ENCODE results near the gene OVOL3.
"Not testable (repeated sequence)": the region's sequence is repeated elsewhere in the genome, so short reads cannot be mapped to it uniquely, and the experiment has no call there.

OVOL3 gene

GRCh38 chr19:36134867-36135266 lies 23.9 kb downstream of the OVOL3 start:
- not testable (repeated sequence) for H3K18ac ChIP-seq (ENCODE audit: low read depth in 1 of 2, low read length in 2 of 2); H3K9ac ChIP-seq (ENCODE audit: low read length); H3K36me3 ChIP-seq (ENCODE audit: control insufficient read depth in 1 of 2, insufficient read depth in 2 of 2, low read depth in 1 of 2, low read length in 2 of 2); H3K27me3 ChIP-seq (ENCODE audit: control insufficient read depth in 1 of 2, insufficient read depth in 1 of 2, low read length in 2 of 2); H3K4ac ChIP-seq (ENCODE audit: low read depth in 1 of 2, low read length in 2 of 2); H3K4me2 ChIP-seq (ENCODE audit: low read length, poor library complexity, severe bottlenecking); H2BK15ac ChIP-seq (ENCODE audit: low read depth, poor library complexity, severe bottlenecking); H3K14ac ChIP-seq (ENCODE audit: low read length in 2 of 2); H2AK5ac ChIP-seq (ENCODE audit: low read length, severe bottlenecking); H2BK12ac ChIP-seq (ENCODE audit: low read length in 2 of 2); H3K4me3 ChIP-seq (ENCODE audit: insufficient read depth in 1 of 2, low read depth in 1 of 2, low read length in 2 of 2); H4K8ac ChIP-seq (ENCODE audit: low read length); H3K23ac ChIP-seq (ENCODE audit: low read length in 2 of 2); DNase-seq; H2BK120ac ChIP-seq (ENCODE audit: low read depth, low read length); H3K79me1 ChIP-seq (replicated peaks; ENCODE audit: low read length, poor library complexity, severe bottlenecking); H2AFZ ChIP-seq (ENCODE audit: low read depth, low read length); H2BK5ac ChIP-seq (ENCODE audit: low read depth, low read length, poor library complexity, severe bottlenecking); H3K9me3 ChIP-seq (ENCODE audit: control insufficient read depth, low read length); H3K27ac ChIP-seq (ENCODE audit: low read length, poor library complexity, severe bottlenecking)
- 92% methylated on average over 4 of the region's 4 CpGs for WGBS
- Histone ChIP-seq H3K4me1 (ENCODE audit: control insufficient read depth, insufficient read depth, low read depth, low read length) (peaks cover 10% of the 10 kb centered on the region), H4K91ac (ENCODE audit: low read length) (peak overlapping the region; percentile 41)

GRCh38 chr19:36136964-36137686 lies 26.2 kb downstream of the OVOL3 start:
- H2AK5ac ChIP-seq (ENCODE audit: low read length, severe bottlenecking): peak overlapping the region; percentile 49
- no peak overlapping the region for H3K4me2 ChIP-seq (ENCODE audit: low read length, poor library complexity, severe bottlenecking)
- H2AFZ ChIP-seq (ENCODE audit: low read depth, low read length): no peak overlapping the region
- 88% methylated on average over 10 of the region's 12 CpGs for WGBS
- peak overlapping the region in 1 of 2 experiments; percentile 18 for H3K18ac ChIP-seq (ENCODE audit: low read depth in 1 of 2, low read length in 2 of 2)
- no peak overlapping the region for H3K23ac ChIP-seq (ENCODE audit: low read length in 2 of 2)
- no peak overlapping the region for H4K8ac ChIP-seq (ENCODE audit: low read length)
- no peak overlapping the region for H2BK5ac ChIP-seq (ENCODE audit: low read depth, low read length, poor library complexity, severe bottlenecking)
- H3K9ac ChIP-seq (ENCODE audit: low read length): peak overlapping the region; percentile 40
- no peak overlapping the region for H2BK12ac ChIP-seq (ENCODE audit: low read length in 2 of 2)
- H3K4ac ChIP-seq (ENCODE audit: low read depth in 1 of 2, low read length in 2 of 2): no peak overlapping the region
- H3K27ac ChIP-seq (ENCODE audit: low read length, poor library complexity, severe bottlenecking): no peak overlapping the region
- H3K9me3 ChIP-seq (ENCODE audit: control insufficient read depth, low read length): no peaks in the 10 kb centered on the region
- no peak overlapping the region for H3K4me3 ChIP-seq (ENCODE audit: insufficient read depth in 1 of 2, low read depth in 1 of 2, low read length in 2 of 2)
- DNase-seq: no peak
- no peaks in the 10 kb centered on the region for H3K27me3 ChIP-seq (ENCODE audit: control insufficient read depth in 1 of 2, insufficient read depth in 1 of 2, low read length in 2 of 2)
- H3K4me1 ChIP-seq (ENCODE audit: control insufficient read depth, insufficient read depth, low read depth, low read length): peaks cover 19% of the 10 kb centered on the region
- peak overlapping the region; percentile 59 for H4K91ac ChIP-seq (ENCODE audit: low read length)
- no peak overlapping the region for H2BK120ac ChIP-seq (ENCODE audit: low read depth, low read length)
- peaks cover 6 to 9% of the 10 kb centered on the region in 2 experiments for H3K36me3 ChIP-seq (ENCODE audit: control insufficient read depth in 1 of 2, insufficient read depth in 2 of 2, low read depth in 1 of 2, low read length in 2 of 2)
- no peak overlapping the region for H3K14ac ChIP-seq (ENCODE audit: low read length in 2 of 2)
- H3K79me1 ChIP-seq (replicated peaks; ENCODE audit: low read length, poor library complexity, severe bottlenecking): peaks cover 5% of the 10 kb centered on the region
- no peak overlapping the region for H2BK15ac ChIP-seq (ENCODE audit: low read depth, poor library complexity, severe bottlenecking)

- H3K23ac ChIP-seq (ENCODE audit: low read length in 2 of 2): no peak overlapping the region
- no peak overlapping the region for H2AFZ ChIP-seq (ENCODE audit: low read depth, low read length)
- peaks cover 17% of the 10 kb centered on the region for H3K79me1 ChIP-seq (replicated peaks; ENCODE audit: low read length, poor library complexity, severe bottlenecking)
- no peaks in the 10 kb centered on the region for H3K9me3 ChIP-seq (ENCODE audit: control insufficient read depth, low read length)
- H2BK15ac ChIP-seq (ENCODE audit: low read depth, poor library complexity, severe bottlenecking): peak overlapping the region; percentile 77
- H3K18ac ChIP-seq (ENCODE audit: low read depth in 1 of 2, low read length in 2 of 2): peak overlapping the region; percentile 93 to 97
- H2BK120ac ChIP-seq (ENCODE audit: low read depth, low read length): peak overlapping the region; percentile 55
- H4K91ac ChIP-seq (ENCODE audit: low read length): peak overlapping the region; percentile 94
- H3K27ac ChIP-seq (ENCODE audit: low read length, poor library complexity, severe bottlenecking): peak overlapping the region; percentile 100
- WGBS: 50% methylated on average over 2 of the region's 7 CpGs
- H2BK12ac ChIP-seq (ENCODE audit: low read length in 2 of 2): no peak overlapping the region
- peaks cover 20% of the 10 kb centered on the region in 2 experiments for H3K36me3 ChIP-seq (ENCODE audit: control insufficient read depth in 1 of 2, insufficient read depth in 2 of 2, low read depth in 1 of 2, low read length in 2 of 2)
- H4K8ac ChIP-seq (ENCODE audit: low read length): peak overlapping the region; percentile 94
- H3K4me1 ChIP-seq (ENCODE audit: control insufficient read depth, insufficient read depth, low read depth, low read length): peaks cover 18% of the 10 kb centered on the region
- H2AK5ac ChIP-seq (ENCODE audit: low read length, severe bottlenecking): no peak overlapping the region
- peak overlapping the region in 1 of 2 experiments; percentile 85 for H3K4ac ChIP-seq (ENCODE audit: low read depth in 1 of 2, low read length in 2 of 2)
- H2BK5ac ChIP-seq (ENCODE audit: low read depth, low read length, poor library complexity, severe bottlenecking): no peak overlapping the region
- peak overlapping the region; percentile 98 for H3K4me2 ChIP-seq (ENCODE audit: low read length, poor library complexity, severe bottlenecking)
- H3K9ac ChIP-seq (ENCODE audit: low read length): peak overlapping the region; percentile 100
- no peak overlapping the region for H3K14ac ChIP-seq (ENCODE audit: low read length in 2 of 2)
- H3K27me3 ChIP-seq (ENCODE audit: control insufficient read depth in 1 of 2, insufficient read depth in 1 of 2, low read length in 2 of 2): no peaks in the 10 kb centered on the region
- peak overlapping the region; percentile 61 to 96 for H3K4me3 ChIP-seq (ENCODE audit: insufficient read depth in 1 of 2, low read depth in 1 of 2, low read length in 2 of 2)
- DNase-seq: no peak
Observed at GRCh38 chr19:36139120-36139472, 28.2 kb downstream of the OVOL3 start.

GRCh38 chr19:36139473-36140303 lies 28.7 kb downstream of the OVOL3 start, which contains the start of gene CAPNS1:
TSS of gene CAPNS1 (plus strand) at chr19:36140066. CDS start at chr19:36141012, 946 bp downstream.
- Histone ChIP-seq H3K79me1 (replicated peaks; ENCODE audit: low read length, poor library complexity, severe bottlenecking) (peaks cover 17% of the 10 kb centered on the region), H3K4me3 (ENCODE audit: insufficient read depth in 1 of 2, low read depth in 1 of 2, low read length in 2 of 2) (peak within 1 kb of the TSS; percentile 89 to 96), H2AFZ (ENCODE audit: low read depth, low read length) (peak within 1 kb of the TSS; percentile 67), H2BK5ac (ENCODE audit: low read depth, low read length, poor library complexity, severe bottlenecking) (peak within 1 kb of the TSS; percentile 98), H3K4ac (ENCODE audit: low read depth in 1 of 2, low read length in 2 of 2) (peak within 1 kb of the TSS; percentile 94 to 100), H3K36me3 (ENCODE audit: control insufficient read depth in 1 of 2, insufficient read depth in 2 of 2, low read depth in 1 of 2, low read length in 2 of 2) (peaks cover 24 to 25% of the 10 kb centered on the region in 2 experiments), H3K27ac (ENCODE audit: low read length, poor library complexity, severe bottlenecking) (peak within 1 kb of the TSS; percentile 100), H3K4me2 (ENCODE audit: low read length, poor library complexity, severe bottlenecking) (peak within 1 kb of the TSS; percentile 98), H4K8ac (ENCODE audit: low read length) (peak within 1 kb of the TSS; percentile 94), H2BK15ac (ENCODE audit: low read depth, poor library complexity, severe bottlenecking) (peak within 1 kb of the TSS; percentile 77), H2BK120ac (ENCODE audit: low read depth, low read length) (peak within 1 kb of the TSS; percentile 65), H3K9ac (ENCODE audit: low read length) (peak within 1 kb of the TSS; percentile 100), H3K18ac (ENCODE audit: low read depth in 1 of 2, low read length in 2 of 2) (peak within 1 kb of the TSS; percentile 93 to 97), H3K23ac (ENCODE audit: low read length in 2 of 2) (peak within 1 kb of the TSS; percentile 14 to 99), H3K27me3 (ENCODE audit: control insufficient read depth in 1 of 2, insufficient read depth in 1 of 2, low read length in 2 of 2) (no peaks in the 10 kb centered on the region), H3K9me3 (ENCODE audit: control insufficient read depth, low read length) (no peaks in the 10 kb centered on the region), H2BK12ac (ENCODE audit: low read length in 2 of 2) (peak within 1 kb of the TSS in 1 of 2 experiments; percentile 48), H2AK5ac (ENCODE audit: low read length, severe bottlenecking) (peak within 1 kb of the TSS; percentile 95), H3K4me1 (ENCODE audit: control insufficient read depth, insufficient read depth, low read depth, low read length) (peaks cover 18% of the 10 kb centered on the region), H4K91ac (ENCODE audit: low read length) (peak within 1 kb of the TSS; percentile 94), H3K14ac (ENCODE audit: low read length in 2 of 2) (peak within 1 kb of the TSS; percentile 98 to 99)
- peak; percentile 95 for DNase-seq
- under 1% methylated on average over 71 of the region's 75 CpGs for WGBS

All from mesenchymal stem cell (in vitro differentiated cells and primary cell).